H1 (cell line): ENCODE measurements around the gene CEP152. TPM values are rescaled to one million over a fixed set of nuclear protein-coding genes. Genes with fewer than 3 reads are reported as not detected.

Experiments used
- CTCF ChIA-PET: fragments of 300-600 bp; sonication (Branson Sonifier 250); formaldehyde crosslinking; loops from one replicate; lab custom pipeline; 2021; ENCODE audit not compliant: partially characterized antibody; lab: Charles Lee
- POLR2A ChIA-PET: fragments of 300-600 bp; sonication (Branson Sonifier 250); formaldehyde crosslinking; loops from one replicate; lab custom pipeline; 2021; ENCODE audit warnings: inconsistent platforms; ENCODE audit not compliant: partially characterized antibody; lab: Charles Lee
- DNase-seq, 2 experiments: peaks; one replicate each; pipeline versions ENCODE4 v3.0.0 to v3.0.0-alpha.2; 2010 to 2022; ENCODE audit warnings: low spot score in 2 of 2, low read depth in 1 of 2, mixed read lengths in 1 of 2
- FAIRE-seq: peaks from 2 replicates; lab custom pipeline; 2011; peaks lifted over from hg19 to GRCh38; lab: Jason Lieb, UNC
- H2AFZ ChIP-seq: 2 replicates; pipeline ENCODE4 v1.8.1; 2012; ENCODE audit warnings: low read length, inconsistent platforms
- H2AK5ac ChIP-seq: 2 replicates; pipeline ENCODE4 v1.6.1; 2013; ENCODE audit warnings: low read depth, low read length
- H2BK120ac ChIP-seq: replicated peaks from 2 replicates; pipeline ENCODE3; 2013; ENCODE audit warnings: low read depth, low read length, inconsistent platforms
- H2BK12ac ChIP-seq: 2 replicates; pipeline ENCODE4 v1.6.1; 2013; ENCODE audit warnings: low read depth, low read length
- H2BK15ac ChIP-seq: 2 replicates; pipeline ENCODE4 v1.6.1; 2013; ENCODE audit warnings: low read length
- H2BK20ac ChIP-seq: 2 replicates; pipeline ENCODE4 v1.6.1; 2013; ENCODE audit warnings: low read length
- H2BK5ac ChIP-seq: 2 replicates; pipeline ENCODE4 v1.6.1; 2013; ENCODE audit warnings: low read depth, low read length
- H3K14ac ChIP-seq: 2 replicates; pipeline ENCODE4 v1.6.1; 2013; ENCODE audit warnings: inconsistent platforms; ENCODE audit not compliant: insufficient read length
- H3K18ac ChIP-seq: 2 replicates; pipeline ENCODE4 v1.6.1; 2013; ENCODE audit warnings: low read length; ENCODE audit errors: extremely low read depth
- H3K23ac ChIP-seq: 2 replicates; pipeline ENCODE4 v1.6.1; 2013; ENCODE audit warnings: inconsistent platforms; ENCODE audit not compliant: insufficient read length
- H3K23me2 ChIP-seq: 2 replicates; pipeline ENCODE4 v1.6.1; 2013; ENCODE audit warnings: low read depth, low read length
- H3K27ac ChIP-seq: 2 replicates; pipeline ENCODE4 v1.6.1; 2011; ENCODE audit warnings: low read depth, low read length, inconsistent platforms
- H3K27me3 ChIP-seq, 4 experiments: replicated peaks in 1 of 4; 1 replicate in 1 of 4; 2 replicates in 3 of 4; pipeline versions ENCODE4 v1.6.1 to v1.8.1; 2011 to 2013; ENCODE audit warnings: low read length in 3 of 4, mild to moderate bottlenecking in 3 of 4, inconsistent platforms in 2 of 4, mixed read lengths in 2 of 4, moderate library complexity in 1 of 4; ENCODE audit not compliant: control insufficient read depth in 3 of 4, insufficient read depth in 3 of 4; ENCODE audit errors: extremely low read depth in 1 of 4
- H3K36me3 ChIP-seq, 4 experiments: 2 replicates each; pipeline versions ENCODE4 v1.6.1 to v1.8.1; 2011 to 2013; ENCODE audit warnings: mild to moderate bottlenecking in 4 of 4, low read length in 3 of 4, moderate library complexity in 2 of 4, control low read depth in 1 of 4, inconsistent platforms in 1 of 4; ENCODE audit not compliant: insufficient read depth in 4 of 4, control insufficient read depth in 2 of 4
- H3K4ac ChIP-seq: replicated peaks from 2 replicates; pipeline ENCODE3; 2013; ENCODE audit warnings: low read length, low read depth, mixed read lengths, inconsistent platforms; ENCODE audit not compliant: insufficient read length
- H3K4me1 ChIP-seq, 4 experiments: replicated peaks in 1 of 4; 1 replicate in 1 of 4; 2 replicates in 3 of 4; pipeline versions ENCODE4 v1.6.1 to v1.8.1; 2011 to 2013; ENCODE audit warnings: low read length in 3 of 4, inconsistent platforms in 2 of 4, mixed read lengths in 1 of 4; ENCODE audit not compliant: insufficient read depth in 4 of 4, control insufficient read depth in 3 of 4
- H3K4me2 ChIP-seq, 2 experiments: 2 replicates each; pipeline versions ENCODE4 v1.6.1 to v1.8.1; 2011 to 2013; ENCODE audit warnings: low read depth in 2 of 2, low read length in 2 of 2, control low read depth in 1 of 2, inconsistent platforms in 1 of 2, mild to moderate bottlenecking in 1 of 2; ENCODE audit not compliant: insufficient read depth in 1 of 2
- H3K4me3 ChIP-seq, 4 experiments: fragments of 200-600, 300-600 bp in 1 of 4; sonication (generic), shearing (Covaris generic), sonication (Bioruptor Twin) in 1 of 4; 2 replicates each; pipeline versions ENCODE4 v1.5.1 to v1.8.1; 2011 to 2016; ENCODE audit warnings: low read length in 4 of 4, low read depth in 3 of 4, control low read depth in 2 of 4, inconsistent platforms in 2 of 4, mild to moderate bottlenecking in 2 of 4, mixed read lengths in 1 of 4, moderate library complexity in 1 of 4; ENCODE audit not compliant: insufficient read depth in 2 of 4; ENCODE audit errors: extremely low read depth in 1 of 4
- H3K56ac ChIP-seq: replicated peaks from 2 replicates; pipeline ENCODE3; 2013; ENCODE audit warnings: low read depth, mild to moderate bottlenecking, mixed read lengths, low read length, inconsistent platforms; ENCODE audit not compliant: insufficient read length
- H3K79me1 ChIP-seq: 2 replicates; pipeline ENCODE4 v1.6.1; 2013; ENCODE audit warnings: low read depth, low read length, control low read depth
- H3K79me2 ChIP-seq, 2 experiments: 2 replicates each; pipeline versions ENCODE4 v1.6.1 to v1.8.1; 2012 to 2013; ENCODE audit warnings: low read length in 2 of 2, mild to moderate bottlenecking in 2 of 2, inconsistent platforms in 1 of 2; ENCODE audit not compliant: insufficient read depth in 2 of 2, control insufficient read depth in 1 of 2
- H3K9ac ChIP-seq, 4 experiments: replicated peaks in 1 of 4; 1 replicate in 1 of 4; 2 replicates in 3 of 4; pipeline versions ENCODE4 v1.6.1 to v1.8.1; 2011 to 2013; ENCODE audit warnings: low read depth in 3 of 4, low read length in 3 of 4, control low read depth in 2 of 4, mild to moderate bottlenecking in 2 of 4, moderate library complexity in 2 of 4, inconsistent platforms in 1 of 4; ENCODE audit errors: extremely low read depth in 1 of 4
- H3K9me3 ChIP-seq, 2 experiments: 2 replicates each; pipeline versions ENCODE4 v1.6.1 to v1.8.1; 2012 to 2013; ENCODE audit warnings: mild to moderate bottlenecking in 2 of 2, moderate library complexity in 2 of 2, control low read depth in 1 of 2, inconsistent platforms in 1 of 2, low read depth in 1 of 2, low read length in 1 of 2, mixed read lengths in 1 of 2; ENCODE audit not compliant: insufficient read depth in 2 of 2
- H4K20me1 ChIP-seq, 2 experiments: replicated peaks in 1 of 2; 2 replicates each; pipeline versions ENCODE3 to v1.8.1; 2011 to 2013; ENCODE audit warnings: inconsistent platforms in 2 of 2, low read length in 2 of 2, mild to moderate bottlenecking in 1 of 2; ENCODE audit not compliant: insufficient read depth in 2 of 2, control insufficient read depth in 1 of 2
- H4K5ac ChIP-seq: 2 replicates; pipeline ENCODE4 v1.6.1; 2013; ENCODE audit warnings: low read length, low read depth, mixed read lengths, inconsistent platforms; ENCODE audit not compliant: insufficient read length
- H4K8ac ChIP-seq: 2 replicates; pipeline ENCODE4 v1.8.0; 2013; ENCODE audit warnings: mild to moderate bottlenecking, moderate library complexity, low read length, inconsistent platforms; ENCODE audit not compliant: insufficient read depth; ENCODE audit errors: extremely low read depth
- H4K91ac ChIP-seq: replicated peaks from 2 replicates; pipeline ENCODE3; 2013; ENCODE audit warnings: low read length, mixed read lengths, inconsistent platforms; ENCODE audit not compliant: insufficient read length
- CEBPB ChIP-seq: IDR thresholded peaks from 2 replicates; pipeline ENCODE4 v1.6.1; 2012; ENCODE audit warnings: low read depth, low read length
- CREB1 ChIP-seq: IDR thresholded peaks from 2 replicates; pipeline ENCODE4 v1.6.1; 2012; ENCODE audit warnings: inconsistent platforms
- KDM1A ChIP-seq: fragments of 200-600, 300-600 bp; sonication (generic); IDR thresholded peaks from 2 replicates; pipeline ENCODE4 v1.7.1; 2016; ENCODE audit warnings: mild to moderate bottlenecking, low read length, borderline replicate concordance
- POLR2A ChIP-seq, 2 experiments: IDR thresholded peaks; 1 replicate in 1 of 2; 2 replicates in 1 of 2; pipeline ENCODE4 v1.6.1; 2011; ENCODE audit warnings: low read depth in 2 of 2, low read length in 2 of 2, mild to moderate bottlenecking in 2 of 2; ENCODE audit errors: control extremely low read depth in 1 of 2
- TCF12 ChIP-seq: IDR thresholded peaks from 2 replicates; pipeline ENCODE4 v1.6.1; 2011; ENCODE audit warnings: low read depth, mild to moderate bottlenecking, low read length
- polyA plus RNA-seq, 7 experiments: library from polyadenylated mRNA; depleted of rRNA in 3 of 7; stranded (reverse) in 5 of 7; unstranded in 2 of 7; fragments of >200 nt in 5 of 7; fragments of 200-250 nt in 2 of 7; gene quantifications; 1 replicate in 5 of 7; 2 replicates in 1 of 7; 4 replicates in 1 of 7; pipeline versions ENCODE4 v1.2.1 to v1.2.3, GENCODE V29; 2011 to 2013; ENCODE audit warnings: missing spikeins in 2 of 7, mixed read lengths in 2 of 7
- total RNA-seq: library from RNA; stranded (reverse); fragmentation: NEBNext Ultra II Directional; extraction: Animal tissue kit (Norgen Biotek cat#: 25700); gene quantifications from 2 replicates; pipeline ENCODE4 v1.2.1, GENCODE V29; 2021

The CEP152 gene
- total and polyA plus RNA-seq, 2 of the 8 experiments (the other 6 are each of a cell fraction or from before 2014, with no cell fraction given), result 1.4 to 16.2 TPM

DNA sequence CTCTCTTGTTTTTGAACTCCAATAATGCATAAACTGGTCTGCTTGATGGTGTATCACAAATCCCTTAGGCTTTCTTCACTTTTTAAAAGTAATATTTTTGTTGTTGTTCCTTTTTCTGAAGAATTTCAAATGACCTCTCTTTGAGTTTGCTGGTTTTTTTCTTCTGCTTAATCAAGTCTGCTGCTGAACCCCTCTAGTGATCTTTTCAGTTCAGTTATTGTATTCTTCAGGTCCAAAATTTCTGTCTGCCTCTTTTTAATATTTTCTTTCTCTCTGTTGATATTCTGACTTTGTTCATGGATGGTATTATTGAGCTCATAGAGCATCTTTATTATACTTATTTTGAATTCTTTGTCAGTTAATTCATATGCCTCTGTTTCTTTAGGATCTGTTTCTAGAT is 21.8 kb upstream of the CEP152 start:
- H4K5ac ChIP-seq, result no peak overlapping the region
- no peaks in the 10 kb centered on the region for H3K23me2 ChIP-seq
- H2BK20ac ChIP-seq, result no peak overlapping the region
- H3K4ac ChIP-seq, result no peak overlapping the region
- no peak overlapping the region for H2AK5ac ChIP-seq
- H3K4me1 ChIP-seq, result no peaks in the 10 kb centered on the region
- no peak overlapping the region for H3K4me2 ChIP-seq
- H4K91ac ChIP-seq, result no peak overlapping the region
- no peak overlapping the region for H3K56ac ChIP-seq
- H3K36me3 ChIP-seq, result no peaks in the 10 kb centered on the region
- no peak for TF ChIP-seq CEBPB
- TF ChIP-seq KDM1A, result no peak
- no peak for TF ChIP-seq CREB1
- TF ChIP-seq POLR2A (IDR thresholded peaks at IDR 0.05; ENCODE audit: control extremely low read depth in 1 of 2, low read depth in 2 of 2, low read length in 2 of 2), result no peak
- no peak for TF ChIP-seq TCF12
- TF ChIP-seq, all 59 proteins: peak for 0
- no peak overlapping the region for H3K4me3 ChIP-seq
- no peak overlapping the region for H2BK12ac ChIP-seq
- H4K20me1 ChIP-seq, result no peaks in the 10 kb centered on the region
- no peaks in the 10 kb centered on the region for H3K27me3 ChIP-seq
- POLR2A ChIA-PET, result no interaction called here
- no peak for DNase-seq
- H3K14ac ChIP-seq, result no peak overlapping the region
- H3K9ac ChIP-seq, result no peak overlapping the region
- no peaks in the 10 kb centered on the region for H3K79me1 ChIP-seq
- H3K79me2 ChIP-seq, result no peaks in the 10 kb centered on the region
- no peak overlapping the region for H3K27ac ChIP-seq
- no peaks in the 10 kb centered on the region for H3K9me3 ChIP-seq
- CTCF ChIA-PET, result interaction anchor here (0.7 to 1.1 kb wide), 2 partner anchors 481 to 552 kb away, joined by 3 read pairs; no protein-coding TSS in a partner anchor
- FAIRE-seq, result no peak
- no peak overlapping the region for H2BK5ac ChIP-seq
- H2AFZ ChIP-seq, result no peak overlapping the region
- no peak overlapping the region for H2BK15ac ChIP-seq
- H2BK120ac ChIP-seq, result no peak overlapping the region
- H4K8ac ChIP-seq, result no peak overlapping the region
- H3K18ac ChIP-seq, result no peak overlapping the region
- H3K23ac ChIP-seq, result no peak overlapping the region
